ENCODE data around the gene UNC79. TPM values are rescaled to one million over a fixed set of nuclear protein-coding genes. Genes with fewer than 3 reads are reported as not detected.
"Not testable (repeated sequence)": the region's sequence is repeated elsewhere in the genome, so short reads cannot be mapped to it uniquely, and the experiment has no call there.

UNC79 gene
- total RNA-seq, 1 donor, result under 0.01 TPM

DNA sequence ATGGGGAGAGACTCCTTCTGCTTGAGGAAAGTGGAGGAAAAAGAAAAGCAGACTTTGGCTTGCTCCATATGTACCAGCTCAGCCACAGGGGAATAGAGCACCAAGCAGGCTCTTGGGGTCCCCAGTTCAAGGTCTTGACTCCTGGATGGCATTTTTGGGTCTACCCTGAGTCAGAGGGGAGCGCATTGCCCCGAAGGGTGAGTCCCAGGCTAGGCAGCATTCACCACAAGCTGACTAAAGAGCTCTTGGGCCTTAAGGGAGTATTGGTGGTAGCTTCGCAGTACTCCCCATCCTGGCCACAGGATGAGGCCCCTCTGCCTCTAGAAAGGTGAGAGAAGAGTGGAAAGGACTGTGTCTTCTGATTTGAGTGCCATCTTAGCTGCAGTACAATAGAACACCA, 19.8 kb upstream of the UNC79 start:
- no peak overlapping the region for H3K27ac ChIP-seq (ENCODE audit: low read depth, low read length)
- no peaks in the 10 kb centered on the region for H3K27me3 ChIP-seq (ENCODE audit: insufficient read depth, low read length)
- H3K4me2 ChIP-seq (ENCODE audit: insufficient read depth, low read length), result no peak overlapping the region
- H3K4me3 ChIP-seq (ENCODE audit: insufficient read depth, low read length), result no peak overlapping the region
- TF ChIP-seq, protein P1, sequence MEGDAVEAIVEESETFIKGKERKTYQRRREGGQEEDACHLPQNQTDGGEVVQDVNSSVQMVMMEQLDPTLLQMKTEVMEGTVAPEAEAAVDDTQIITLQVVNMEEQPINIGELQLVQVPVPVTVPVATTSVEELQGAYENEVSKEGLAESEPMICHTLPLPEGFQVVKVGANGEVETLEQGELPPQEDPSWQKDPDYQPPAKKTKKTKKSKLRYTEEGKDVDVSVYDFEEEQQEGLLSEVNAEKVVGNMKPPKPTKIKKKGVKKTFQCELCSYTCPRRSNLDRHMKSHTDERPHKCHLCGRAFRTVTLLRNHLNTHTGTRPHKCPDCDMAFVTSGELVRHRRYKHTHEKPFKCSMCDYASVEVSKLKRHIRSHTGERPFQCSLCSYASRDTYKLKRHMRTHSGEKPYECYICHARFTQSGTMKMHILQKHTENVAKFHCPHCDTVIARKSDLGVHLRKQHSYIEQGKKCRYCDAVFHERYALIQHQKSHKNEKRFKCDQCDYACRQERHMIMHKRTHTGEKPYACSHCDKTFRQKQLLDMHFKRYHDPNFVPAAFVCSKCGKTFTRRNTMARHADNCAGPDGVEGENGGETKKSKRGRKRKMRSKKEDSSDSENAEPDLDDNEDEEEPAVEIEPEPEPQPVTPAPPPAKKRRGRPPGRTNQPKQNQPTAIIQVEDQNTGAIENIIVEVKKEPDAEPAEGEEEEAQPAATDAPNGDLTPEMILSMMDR (IDR thresholded peaks at IDR 0.05; ENCODE audit: extremely low read depth, low read depth, low read length), result no peak
- no peak overlapping the region for H2AFZ ChIP-seq (ENCODE audit: low read length)
- no peak for DNase-seq (ENCODE audit: insufficient read length, low spot score, missing footprints)
- no peaks in the 10 kb centered on the region for H3K36me3 ChIP-seq (ENCODE audit: insufficient read depth, low read length)
- H3K79me2 ChIP-seq (ENCODE audit: insufficient read depth, low read length), result no peaks in the 10 kb centered on the region
- H3K4me1 ChIP-seq (ENCODE audit: insufficient read depth, low read length), result no peaks in the 10 kb centered on the region
- H3K9me3 ChIP-seq (ENCODE audit: low read depth, low read length), result no peaks in the 10 kb centered on the region
- H4K20me1 ChIP-seq (ENCODE audit: insufficient read depth, low read length), result no peaks in the 10 kb centered on the region

DNA sequence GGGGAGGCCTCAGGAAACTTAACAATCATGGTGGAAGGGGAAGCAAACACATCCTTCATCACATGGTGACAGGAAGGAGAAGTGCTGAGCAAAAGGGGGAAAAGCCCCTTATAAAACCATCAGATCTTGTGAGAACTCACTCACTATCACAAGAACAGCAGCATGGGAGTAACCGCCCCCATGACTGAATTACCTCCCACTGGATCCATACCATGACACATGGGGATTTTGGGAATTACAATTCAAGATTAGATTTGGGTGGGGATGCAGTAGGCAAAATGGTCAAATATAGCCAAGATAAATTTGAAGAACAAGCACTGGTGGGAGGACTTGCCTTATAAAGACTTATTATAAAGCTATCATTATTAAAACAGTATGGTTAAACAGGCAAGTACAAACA, 5.6 kb upstream of the UNC79 start:
- not testable (repeated sequence) for H4K20me1 ChIP-seq (ENCODE audit: insufficient read depth, low read length); H3K4me2 ChIP-seq (ENCODE audit: insufficient read depth, low read length)

DNA sequence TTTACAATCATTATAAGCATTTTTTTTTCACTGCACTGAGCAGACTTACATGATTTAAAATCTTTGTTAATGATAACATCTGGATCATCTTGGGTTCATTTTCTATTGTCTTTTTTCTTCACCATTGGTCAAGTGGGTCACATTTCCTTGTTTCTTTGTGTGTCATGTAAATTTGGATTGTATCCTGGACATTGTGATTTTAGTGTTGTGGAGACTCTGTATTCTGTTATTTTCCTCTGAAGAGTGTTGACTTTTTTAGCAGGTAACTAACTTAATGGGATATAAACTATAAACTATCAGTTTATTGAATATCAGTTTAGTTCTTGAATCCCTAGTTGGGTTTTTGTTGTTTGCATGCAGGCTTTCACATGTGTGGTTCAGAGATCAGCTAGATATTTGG, 4.0 kb upstream of the UNC79 start:
- no peak overlapping the region for H3K4me2 ChIP-seq (ENCODE audit: insufficient read depth, low read length)
- H3K27ac ChIP-seq (ENCODE audit: low read depth, low read length), result no peak overlapping the region
- no peaks in the 10 kb centered on the region for H3K9me3 ChIP-seq (ENCODE audit: low read depth, low read length)
- H3K4me3 ChIP-seq (ENCODE audit: insufficient read depth, low read length), result no peak overlapping the region
- no peaks in the 10 kb centered on the region for H3K36me3 ChIP-seq (ENCODE audit: insufficient read depth, low read length)
- no peaks in the 10 kb centered on the region for H3K4me1 ChIP-seq (ENCODE audit: insufficient read depth, low read length)
- no peak overlapping the region for H2AFZ ChIP-seq (ENCODE audit: low read length)
- TF ChIP-seq, protein P1 (IDR thresholded peaks at IDR 0.05; ENCODE audit: extremely low read depth, low read depth, low read length), result no peak
- H4K20me1 ChIP-seq (ENCODE audit: insufficient read depth, low read length), result no peaks in the 10 kb centered on the region
- H3K27me3 ChIP-seq (ENCODE audit: insufficient read depth, low read length), result peaks cover 6% of the 10 kb centered on the region
- H3K79me2 ChIP-seq (ENCODE audit: insufficient read depth, low read length), result no peaks in the 10 kb centered on the region
- DNase-seq (ENCODE audit: insufficient read length, low spot score, missing footprints), result peak; percentile 54

More for the DNA sequence above, 5.6 kb upstream of the UNC79 start:
- not testable (repeated sequence) for H3K4me1 ChIP-seq (ENCODE audit: insufficient read depth, low read length); H3K4me3 ChIP-seq (ENCODE audit: insufficient read depth, low read length); H3K9me3 ChIP-seq (ENCODE audit: low read depth, low read length); H3K27ac ChIP-seq (ENCODE audit: low read depth, low read length); H3K27me3 ChIP-seq (ENCODE audit: insufficient read depth, low read length); DNase-seq (ENCODE audit: insufficient read length, low spot score, missing footprints); H2AFZ ChIP-seq (ENCODE audit: low read length); H3K36me3 ChIP-seq (ENCODE audit: insufficient read depth, low read length); H3K79me2 ChIP-seq (ENCODE audit: insufficient read depth, low read length)

DNA sequence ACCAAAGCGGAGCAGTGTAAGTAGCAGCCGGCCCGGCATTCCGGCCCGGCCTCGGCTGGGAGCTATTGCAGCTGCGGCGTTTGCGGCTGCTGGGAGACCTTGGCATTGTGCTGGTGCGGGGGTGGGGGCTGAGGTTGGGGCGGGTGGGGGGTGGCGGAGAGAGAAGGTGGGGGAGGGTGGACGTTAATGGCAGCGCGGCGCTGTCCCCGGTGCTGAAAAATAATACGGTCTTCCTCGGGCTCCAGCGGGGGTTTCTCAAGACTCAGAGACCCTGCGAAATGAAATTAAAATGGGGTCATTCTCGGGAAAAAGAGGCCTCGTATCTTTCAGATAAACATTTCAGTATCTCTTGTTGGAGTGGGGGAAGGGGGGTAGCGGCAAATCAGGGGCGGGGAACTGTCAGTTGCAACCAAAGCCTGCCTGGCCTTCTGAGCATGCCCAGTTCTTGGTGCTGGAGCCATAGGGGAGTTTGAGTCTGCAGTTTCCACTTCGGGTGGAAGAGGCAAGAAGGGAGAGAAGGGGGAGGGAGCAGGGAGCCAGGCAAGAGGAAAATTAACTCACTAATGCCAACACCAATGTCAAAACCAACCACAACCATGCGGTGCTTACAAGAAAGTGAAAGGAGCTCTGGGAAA, 414 bp downstream of the UNC79 start:
- DNase-seq (ENCODE audit: insufficient read length, low spot score, missing footprints), result peak; percentile 42
- TF ChIP-seq, protein P1 (IDR thresholded peaks at IDR 0.05; ENCODE audit: extremely low read depth, low read depth, low read length), result no peak
- H3K27me3 ChIP-seq (ENCODE audit: insufficient read depth, low read length), result peaks cover 6% of the 10 kb centered on the region
- H3K4me2 ChIP-seq (ENCODE audit: insufficient read depth, low read length), result peak overlapping the region; percentile 13
- H3K4me3 ChIP-seq (ENCODE audit: insufficient read depth, low read length), result peak overlapping the region; percentile 46
- no peaks in the 10 kb centered on the region for H3K79me2 ChIP-seq (ENCODE audit: insufficient read depth, low read length)
- no peaks in the 10 kb centered on the region for H3K36me3 ChIP-seq (ENCODE audit: insufficient read depth, low read length)
- no peaks in the 10 kb centered on the region for H4K20me1 ChIP-seq (ENCODE audit: insufficient read depth, low read length)
- no peak overlapping the region for H3K27ac ChIP-seq (ENCODE audit: low read depth, low read length)
- no peaks in the 10 kb centered on the region for H3K9me3 ChIP-seq (ENCODE audit: low read depth, low read length)
- no peaks in the 10 kb centered on the region for H3K4me1 ChIP-seq (ENCODE audit: insufficient read depth, low read length)
- H2AFZ ChIP-seq (ENCODE audit: low read length), result no peak overlapping the region

All from osteoblast (primary cell).